Measurements from ENCODE around the gene FAM117A.
"Not testable (repeated sequence)": the region's sequence is repeated elsewhere in the genome, so short reads cannot be mapped to it uniquely, and the experiment has no call there.

FAM117A gene

GRCh38 chr17:49741692-49742076, 22.2 kb downstream of the FAM117A start:
- no peak for DNase-seq (ENCODE audit: low read depth in 4 of 4, low spot score in 1 of 4)

GRCh38 chr17:49741009-49741691, 22.8 kb downstream of the FAM117A start:
- DNase-seq (ENCODE audit: low read depth in 4 of 4, low spot score in 1 of 4) = no peak

- peak; percentile 46 to 65 (median 60) for DNase-seq (ENCODE audit: low read depth in 4 of 4, low spot score in 1 of 4)
Observed at GRCh38 chr17:49739641-49740271, 24.2 kb downstream of the FAM117A start.

GRCh38 chr17:49738456-49739163, 25.3 kb downstream of the FAM117A start:
- no peak for DNase-seq (ENCODE audit: low read depth in 4 of 4, low spot score in 1 of 4)

GRCh38 chr17:49734515-49735490, 29.1 kb downstream of the FAM117A start:
- DNase-seq (ENCODE audit: low read depth in 4 of 4, low spot score in 1 of 4) = no peak

GRCh38 chr17:49731435-49731831, 32.5 kb downstream of the FAM117A start:
- no peak for DNase-seq (ENCODE audit: low read depth in 4 of 4, low spot score in 1 of 4)

GRCh38 chr17:49730785-49731434, 33.0 kb downstream of the FAM117A start:
- DNase-seq (ENCODE audit: low read depth in 4 of 4, low spot score in 1 of 4) = no peak

GRCh38 chr17:49730078-49730784, 33.7 kb downstream of the FAM117A start:
- DNase-seq (ENCODE audit: low read depth in 4 of 4, low spot score in 1 of 4) = no peak

- DNase-seq (ENCODE audit: low read depth in 4 of 4, low spot score in 1 of 4) = no peak
Observed at GRCh38 chr17:49729069-49729468, 34.9 kb downstream of the FAM117A start.

GRCh38 chr17:49728425-49728824, 35.5 kb downstream of the FAM117A start:
- DNase-seq (ENCODE audit: low read depth in 4 of 4, low spot score in 1 of 4) = no peak

- DNase-seq (ENCODE audit: low read depth in 4 of 4, low spot score in 1 of 4) = no peak
Observed at GRCh38 chr17:49727380-49727779, 36.6 kb downstream of the FAM117A start.

GRCh38 chr17:49725452-49726130, 38.3 kb downstream of the FAM117A start:
- DNase-seq (ENCODE audit: low read depth in 4 of 4, low spot score in 1 of 4) = no peak

GRCh38 chr17:49724552-49724951, 39.4 kb downstream of the FAM117A start:
- DNase-seq (ENCODE audit: low read depth in 4 of 4, low spot score in 1 of 4) = not testable (repeated sequence)

- no peak for DNase-seq (ENCODE audit: low read depth in 4 of 4, low spot score in 1 of 4)
Observed at GRCh38 chr17:49723423-49723822, 40.5 kb downstream of the FAM117A start.

- DNase-seq (ENCODE audit: low read depth in 4 of 4, low spot score in 1 of 4) = no peak
Observed at GRCh38 chr17:49722066-49722465, 41.9 kb downstream of the FAM117A start.

GRCh38 chr17:49717371-49717861, 46.5 kb downstream of the FAM117A start:
- no peak for DNase-seq (ENCODE audit: low read depth in 4 of 4, low spot score in 1 of 4)

GRCh38 chr17:49716668-49717364, 47.1 kb downstream of the FAM117A start:
- DNase-seq (ENCODE audit: low read depth in 4 of 4, low spot score in 1 of 4) = no peak

- no peak for DNase-seq (ENCODE audit: low read depth in 4 of 4, low spot score in 1 of 4)
Observed at GRCh38 chr17:49715717-49716279, 48.1 kb downstream of the FAM117A start.

Measured in stimulated activated CD4-positive, alpha-beta T cell treated with anti-CD3 and anti-CD28 coated beads, Interleukin-1b, Interleukin-23, amount 100 ng/mL, for 24 hours (primary cell).